IPS-20b (cell line): ENCODE results near the gene GRIP1.

Experiments
- H3K27ac ChIP-seq: one replicate; pipeline ENCODE4 v1.5.1; 2013; ENCODE audit warnings: low read length
- H3K27me3 ChIP-seq: 2 replicates; pipeline ENCODE4 v1.6.1; 2013; ENCODE audit warnings: mild to moderate bottlenecking, low read length, inconsistent platforms; ENCODE audit not compliant: insufficient read depth
- H3K36me3 ChIP-seq: 2 replicates; pipeline ENCODE4 v1.6.1; 2013; ENCODE audit warnings: low read depth, mild to moderate bottlenecking, inconsistent platforms, low read length, moderate library complexity; ENCODE audit not compliant: insufficient read depth
- H3K4me1 ChIP-seq: 2 replicates; pipeline ENCODE4 v1.6.1; 2013; ENCODE audit warnings: mild to moderate bottlenecking, control low read depth, inconsistent platforms, low read length, moderate library complexity; ENCODE audit not compliant: insufficient read depth
- H3K4me3 ChIP-seq: 2 replicates; pipeline ENCODE4 v1.5.1; 2013; ENCODE audit warnings: mild to moderate bottlenecking, low read length, inconsistent platforms
- H3K9ac ChIP-seq: 2 replicates; pipeline ENCODE4 v1.6.1; 2013; ENCODE audit warnings: low read depth, mild to moderate bottlenecking, inconsistent platforms, low read length, moderate library complexity
- H3K9me3 ChIP-seq: 2 replicates; pipeline ENCODE4 v1.6.1; 2013; ENCODE audit warnings: mild to moderate bottlenecking, low read depth, low read length, inconsistent platforms; ENCODE audit not compliant: insufficient read depth

The GRIP1 gene

GRCh38 chr12:66612090-66612775 is 66.6 kb downstream of the GRIP1 start:
- Histone ChIP-seq H3K27ac (no peak overlapping the region), H3K4me3 (no peak overlapping the region), H3K9me3 (no peaks in the 10 kb centered on the region), H3K27me3 (no peaks in the 10 kb centered on the region), H3K36me3 (no peaks in the 10 kb centered on the region), H3K9ac (no peak overlapping the region), H3K4me1 (peaks cover 16% of the 10 kb centered on the region)

- Histone ChIP-seq H3K4me3 (no peak overlapping the region), H3K4me1 (peaks cover 11% of the 10 kb centered on the region), H3K36me3 (no peaks in the 10 kb centered on the region), H3K27me3 (no peaks in the 10 kb centered on the region), H3K27ac (no peak overlapping the region), H3K9me3 (no peaks in the 10 kb centered on the region), H3K9ac (no peak overlapping the region)
These were observed 71.7 kb downstream of the GRIP1 start for GRCh38 chr12:66607147-66607546.

GRCh38 chr12:66605293-66605692 is 73.6 kb downstream of the GRIP1 start:
- Histone ChIP-seq H3K9ac (no peak overlapping the region), H3K9me3 (no peaks in the 10 kb centered on the region), H3K27ac (no peak overlapping the region), H3K36me3 (no peaks in the 10 kb centered on the region), H3K4me1 (peaks cover 22% of the 10 kb centered on the region), H3K27me3 (no peaks in the 10 kb centered on the region), H3K4me3 (no peak overlapping the region)

GRCh38 chr12:66603981-66604479 is 74.8 kb downstream of the GRIP1 start:
- Histone ChIP-seq H3K4me1 (peaks cover 22% of the 10 kb centered on the region), H3K9ac (no peak overlapping the region), H3K27me3 (no peaks in the 10 kb centered on the region), H3K4me3 (no peak overlapping the region), H3K27ac (no peak overlapping the region), H3K36me3 (no peaks in the 10 kb centered on the region), H3K9me3 (no peaks in the 10 kb centered on the region)

GRCh38 chr12:66603461-66603860 is 75.4 kb downstream of the GRIP1 start:
- H3K36me3 ChIP-seq = no peaks in the 10 kb centered on the region
- peaks cover 22% of the 10 kb centered on the region for H3K4me1 ChIP-seq
- H3K27me3 ChIP-seq = no peaks in the 10 kb centered on the region
- no peak overlapping the region for H3K4me3 ChIP-seq
- H3K9me3 ChIP-seq = no peaks in the 10 kb centered on the region
- no peak overlapping the region for H3K27ac ChIP-seq
- no peak overlapping the region for H3K9ac ChIP-seq

GRCh38 chr12:66602483-66603143 is 76.3 kb downstream of the GRIP1 start:
- H3K9me3 ChIP-seq = no peaks in the 10 kb centered on the region
- no peaks in the 10 kb centered on the region for H3K36me3 ChIP-seq
- no peak overlapping the region for H3K27ac ChIP-seq
- no peaks in the 10 kb centered on the region for H3K27me3 ChIP-seq
- no peak overlapping the region for H3K4me3 ChIP-seq
- no peak overlapping the region for H3K9ac ChIP-seq
- H3K4me1 ChIP-seq = peaks cover 22% of the 10 kb centered on the region

GRCh38 chr12:66600903-66601302 is 78.0 kb downstream of the GRIP1 start:
- no peaks in the 10 kb centered on the region for H3K9me3 ChIP-seq
- no peaks in the 10 kb centered on the region for H3K36me3 ChIP-seq
- no peak overlapping the region for H3K9ac ChIP-seq
- H3K4me1 ChIP-seq = peaks cover 27% of the 10 kb centered on the region
- no peak overlapping the region for H3K4me3 ChIP-seq
- no peaks in the 10 kb centered on the region for H3K27me3 ChIP-seq
- H3K27ac ChIP-seq = no peak overlapping the region

GRCh38 chr12:66599816-66600215 is 79.1 kb downstream of the GRIP1 start:
- Histone ChIP-seq H3K36me3 (no peaks in the 10 kb centered on the region), H3K9me3 (no peaks in the 10 kb centered on the region), H3K27ac (no peak overlapping the region), H3K27me3 (no peaks in the 10 kb centered on the region), H3K4me1 (peaks cover 27% of the 10 kb centered on the region), H3K4me3 (no peak overlapping the region), H3K9ac (no peak overlapping the region)

GRCh38 chr12:66598608-66599007 is 80.3 kb downstream of the GRIP1 start:
- peaks cover 27% of the 10 kb centered on the region for H3K4me1 ChIP-seq
- no peak overlapping the region for H3K27ac ChIP-seq
- H3K9ac ChIP-seq = no peak overlapping the region
- no peaks in the 10 kb centered on the region for H3K27me3 ChIP-seq
- no peaks in the 10 kb centered on the region for H3K9me3 ChIP-seq
- no peaks in the 10 kb centered on the region for H3K36me3 ChIP-seq
- no peak overlapping the region for H3K4me3 ChIP-seq

GRCh38 chr12:66598079-66598478 is 80.8 kb downstream of the GRIP1 start:
- Histone ChIP-seq H3K27ac (no peak overlapping the region), H3K4me3 (no peak overlapping the region), H3K36me3 (no peaks in the 10 kb centered on the region), H3K27me3 (no peaks in the 10 kb centered on the region), H3K9ac (no peak overlapping the region), H3K4me1 (peaks cover 22% of the 10 kb centered on the region), H3K9me3 (no peaks in the 10 kb centered on the region)

- no peaks in the 10 kb centered on the region for H3K36me3 ChIP-seq
- no peak overlapping the region for H3K27ac ChIP-seq
- H3K9me3 ChIP-seq = no peaks in the 10 kb centered on the region
- peaks cover 6% of the 10 kb centered on the region; the same call in 1 of the 2 replicates for H3K4me1 ChIP-seq
- H3K9ac ChIP-seq = no peak overlapping the region
- H3K27me3 ChIP-seq = no peaks in the 10 kb centered on the region
- no peak overlapping the region for H3K4me3 ChIP-seq
These were observed 82.7 kb downstream of the GRIP1 start for GRCh38 chr12:66596199-66596598.

GRCh38 chr12:66594688-66595087 is 84.2 kb downstream of the GRIP1 start:
- no peaks in the 10 kb centered on the region for H3K9me3 ChIP-seq
- no peak overlapping the region for H3K4me3 ChIP-seq
- peaks cover 10% of the 10 kb centered on the region; the same call in 1 of the 2 replicates for H3K4me1 ChIP-seq
- H3K9ac ChIP-seq = no peak overlapping the region
- no peak overlapping the region for H3K27ac ChIP-seq
- H3K27me3 ChIP-seq = no peaks in the 10 kb centered on the region
- no peaks in the 10 kb centered on the region for H3K36me3 ChIP-seq
